ENCODE data around the gene CALHM4.

Gene CALHM4

GRCh38 chr6:116545651-116546050 is 7.9 kb upstream of the CALHM4 start, which contains the start of gene TRAPPC3L:
TRAPPC3L (minus strand) TSS chr6:116545684; CDS start chr6:116545514, 170 bp downstream.
- peak within 1 kb of the TSS; percentile 21 for H3K4me3 ChIP-seq (ENCODE audit: low read length)
- H3K4me1 ChIP-seq (ENCODE audit: control insufficient read depth, insufficient read depth, low read length), result peaks cover 4% of the 10 kb centered on the region
- peak; percentile 47 for DNase-seq (ENCODE audit: low read depth)

DNA sequence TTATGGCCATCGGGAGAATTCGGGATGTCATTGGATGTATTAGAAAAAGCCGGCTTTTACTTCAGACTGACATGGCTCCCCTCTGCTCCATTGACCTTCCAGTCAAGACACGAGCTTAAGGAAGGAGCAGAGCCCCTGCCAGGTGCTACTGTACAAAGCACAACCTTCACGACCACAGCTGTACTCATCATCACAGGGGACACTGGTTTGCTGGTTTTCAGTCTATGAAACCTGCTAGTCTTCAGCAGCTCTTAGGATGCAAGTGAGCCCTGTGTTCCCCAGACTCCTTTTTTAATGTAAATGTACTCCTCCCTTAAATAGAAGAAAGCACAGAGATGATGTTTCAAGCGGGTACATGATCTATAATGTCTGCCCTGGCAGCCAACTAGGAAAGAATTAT is 6.2 kb upstream of the CALHM4 start:
- Histone ChIP-seq H3K27me3 (replicated peaks; ENCODE audit: control insufficient read depth, insufficient read depth, low read length) (no peaks in the 10 kb centered on the region), H3K4me1 (ENCODE audit: control insufficient read depth, insufficient read depth, low read length) (peaks cover 4% of the 10 kb centered on the region), H3K9ac (ENCODE audit: low read length) (no peak overlapping the region), H3K4me3 (ENCODE audit: low read length) (no peak overlapping the region), H3K9me3 (ENCODE audit: control insufficient read depth, low read length) (no peaks in the 10 kb centered on the region), H3K36me3 (ENCODE audit: control insufficient read depth, insufficient read depth, low read length, severe bottlenecking) (no peaks in the 10 kb centered on the region)
- DNase-seq (ENCODE audit: low read depth), result no peak

More at GRCh38 chr6:116545651-116546050, 7.9 kb upstream of the CALHM4 start, which contains the start of gene TRAPPC3L:
- H3K36me3 ChIP-seq (ENCODE audit: control insufficient read depth, insufficient read depth, low read length, severe bottlenecking), result no peaks in the 10 kb centered on the region
- peak within 1 kb of the TSS; percentile 46 for H3K9ac ChIP-seq (ENCODE audit: low read length)
- H3K9me3 ChIP-seq (ENCODE audit: control insufficient read depth, low read length), result no peaks in the 10 kb centered on the region
- H3K27me3 ChIP-seq (replicated peaks; ENCODE audit: control insufficient read depth, insufficient read depth, low read length), result no peaks in the 10 kb centered on the region

- H3K36me3 ChIP-seq (ENCODE audit: control insufficient read depth, insufficient read depth, low read length, severe bottlenecking), result no peaks in the 10 kb centered on the region
- H3K27me3 ChIP-seq (replicated peaks; ENCODE audit: control insufficient read depth, insufficient read depth, low read length), result no peaks in the 10 kb centered on the region
- DNase-seq (ENCODE audit: low read depth), result no peak
- H3K4me3 ChIP-seq (ENCODE audit: low read length), result no peak overlapping the region
- H3K9ac ChIP-seq (ENCODE audit: low read length), result no peak overlapping the region
- no peaks in the 10 kb centered on the region for H3K9me3 ChIP-seq (ENCODE audit: control insufficient read depth, low read length)
- H3K4me1 ChIP-seq (ENCODE audit: control insufficient read depth, insufficient read depth, low read length), result peaks cover 5% of the 10 kb centered on the region
Observed at GRCh38 chr6:116550796-116551195, 2.8 kb upstream of the CALHM4 start.

DNA sequence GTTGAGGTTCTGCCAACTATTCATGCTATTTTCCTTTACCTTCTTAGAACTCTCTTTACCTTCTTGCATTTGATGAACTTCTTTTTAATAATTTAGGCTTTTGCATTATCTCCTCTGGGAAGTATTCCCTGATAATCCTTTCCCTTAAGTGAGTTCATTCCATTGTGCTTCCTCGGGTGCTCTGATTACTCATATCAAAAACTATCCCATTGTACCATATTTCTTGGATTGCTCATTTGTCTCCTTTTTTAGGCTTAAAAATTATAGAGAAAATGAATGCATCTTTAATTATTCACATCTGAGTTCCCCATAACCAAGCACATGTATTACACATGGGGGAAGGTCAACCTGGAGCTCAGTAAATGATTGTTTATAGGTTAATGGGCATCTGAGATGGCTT is 2.5 kb downstream of the CALHM4 start:
- Histone ChIP-seq H3K27me3 (replicated peaks; ENCODE audit: control insufficient read depth, insufficient read depth, low read length) (no peaks in the 10 kb centered on the region), H3K4me1 (ENCODE audit: control insufficient read depth, insufficient read depth, low read length) (peaks cover 27% of the 10 kb centered on the region), H3K9me3 (ENCODE audit: control insufficient read depth, low read length) (no peaks in the 10 kb centered on the region), H3K4me3 (ENCODE audit: low read length) (no peak overlapping the region), H3K36me3 (ENCODE audit: control insufficient read depth, insufficient read depth, low read length, severe bottlenecking) (no peaks in the 10 kb centered on the region), H3K9ac (ENCODE audit: low read length) (no peak overlapping the region)
- DNase-seq (ENCODE audit: low read depth), result peak; percentile 56

DNA sequence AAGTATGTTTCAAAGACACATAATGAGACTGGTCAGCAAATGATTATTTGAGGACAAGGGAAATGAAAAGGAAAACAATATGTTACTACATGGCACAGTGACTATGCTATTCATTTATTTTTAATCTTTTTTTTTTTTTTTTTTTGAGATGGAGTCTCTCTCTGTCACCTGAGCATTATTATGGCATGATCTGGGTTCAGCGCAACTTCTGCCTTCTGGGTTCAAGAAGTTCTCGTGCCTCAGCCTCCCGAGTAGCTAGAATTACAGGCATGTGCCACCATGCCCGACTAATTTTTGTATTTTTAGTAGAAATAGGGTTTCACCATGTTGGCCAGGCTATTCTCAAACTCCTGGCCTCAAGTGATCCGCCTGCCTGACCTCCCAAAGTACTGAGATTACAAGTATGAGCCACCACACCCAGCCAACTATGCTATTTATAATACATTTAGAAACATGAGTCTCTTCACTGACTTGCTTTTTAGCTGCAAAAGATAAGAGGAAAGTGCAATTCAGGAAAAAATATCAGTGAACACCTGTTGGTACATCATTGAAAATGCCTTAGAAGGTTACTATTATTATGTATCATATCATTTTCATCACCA is 3.4 kb downstream of the CALHM4 start:
- H3K9me3 ChIP-seq (ENCODE audit: control insufficient read depth, low read length), result no peaks in the 10 kb centered on the region
- H3K4me3 ChIP-seq (ENCODE audit: low read length), result no peak overlapping the region
- H3K9ac ChIP-seq (ENCODE audit: low read length), result no peak overlapping the region
- H3K27me3 ChIP-seq (replicated peaks; ENCODE audit: control insufficient read depth, insufficient read depth, low read length), result no peaks in the 10 kb centered on the region
- no peak for DNase-seq (ENCODE audit: low read depth)
- H3K36me3 ChIP-seq (ENCODE audit: control insufficient read depth, insufficient read depth, low read length, severe bottlenecking), result no peaks in the 10 kb centered on the region
- peaks cover 29% of the 10 kb centered on the region for H3K4me1 ChIP-seq (ENCODE audit: control insufficient read depth, insufficient read depth, low read length)

- peaks cover 37% of the 10 kb centered on the region for H3K4me1 ChIP-seq (ENCODE audit: control insufficient read depth, insufficient read depth, low read length)
- H3K9me3 ChIP-seq (ENCODE audit: control insufficient read depth, low read length), result no peaks in the 10 kb centered on the region
- peak; percentile 93 for DNase-seq (ENCODE audit: low read depth)
- H3K36me3 ChIP-seq (ENCODE audit: control insufficient read depth, insufficient read depth, low read length, severe bottlenecking), result no peaks in the 10 kb centered on the region
- no peaks in the 10 kb centered on the region for H3K27me3 ChIP-seq (replicated peaks; ENCODE audit: control insufficient read depth, insufficient read depth, low read length)
- no peak overlapping the region for H3K9ac ChIP-seq (ENCODE audit: low read length)
- no peak overlapping the region for H3K4me3 ChIP-seq (ENCODE audit: low read length)
Observed at GRCh38 chr6:116557893-116558292, 4.3 kb downstream of the CALHM4 start.

GRCh38 chr6:116560130-116560529 is 6.6 kb downstream of the CALHM4 start:
- no peaks in the 10 kb centered on the region for H3K9me3 ChIP-seq (ENCODE audit: control insufficient read depth, low read length)
- DNase-seq (ENCODE audit: low read depth), result no peak
- no peak overlapping the region for H3K4me3 ChIP-seq (ENCODE audit: low read length)
- no peaks in the 10 kb centered on the region for H3K27me3 ChIP-seq (replicated peaks; ENCODE audit: control insufficient read depth, insufficient read depth, low read length)
- H3K4me1 ChIP-seq (ENCODE audit: control insufficient read depth, insufficient read depth, low read length), result peaks cover 38% of the 10 kb centered on the region
- no peaks in the 10 kb centered on the region for H3K36me3 ChIP-seq (ENCODE audit: control insufficient read depth, insufficient read depth, low read length, severe bottlenecking)
- H3K9ac ChIP-seq (ENCODE audit: low read length), result no peak overlapping the region

DNA sequence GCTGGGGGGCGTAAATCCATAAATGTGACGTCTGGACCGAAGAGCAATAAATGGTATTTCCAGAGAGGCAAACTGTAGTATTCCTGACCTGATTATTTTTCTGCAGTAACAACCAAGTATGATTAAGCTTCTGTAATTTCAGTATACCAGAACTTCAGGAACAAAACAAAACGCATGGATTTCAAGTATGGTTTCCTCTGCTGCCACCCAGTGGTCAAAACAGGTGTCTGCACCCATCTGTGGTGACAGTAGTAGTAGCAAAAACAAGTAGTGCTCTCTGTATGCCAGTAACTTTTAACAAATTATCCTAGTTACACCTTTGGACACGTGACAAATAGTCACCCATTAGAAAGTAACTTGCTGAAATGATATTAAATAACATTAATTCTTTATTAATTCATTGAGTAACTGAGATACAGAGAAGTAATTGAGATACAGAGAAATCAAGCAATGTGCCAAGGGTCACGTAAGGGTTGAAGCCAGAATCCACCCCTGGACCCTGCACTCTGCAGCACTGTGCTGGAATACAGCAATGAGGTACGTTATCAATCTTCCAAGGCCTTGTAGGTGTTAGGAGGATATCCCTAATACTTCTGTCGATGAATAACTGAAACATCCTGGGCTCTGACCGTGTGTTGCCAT is 7.9 kb downstream of the CALHM4 start:
- peak overlapping the region; percentile 76 for H3K9ac ChIP-seq (ENCODE audit: low read length)
- peak overlapping the region; percentile 77 for H3K4me3 ChIP-seq (ENCODE audit: low read length)
- peaks cover 28% of the 10 kb centered on the region for H3K4me1 ChIP-seq (ENCODE audit: control insufficient read depth, insufficient read depth, low read length)
- no peaks in the 10 kb centered on the region for H3K9me3 ChIP-seq (ENCODE audit: control insufficient read depth, low read length)
- peak; percentile 90 for DNase-seq (ENCODE audit: low read depth)
- H3K36me3 ChIP-seq (ENCODE audit: control insufficient read depth, insufficient read depth, low read length, severe bottlenecking), result no peaks in the 10 kb centered on the region
- H3K27me3 ChIP-seq (replicated peaks; ENCODE audit: control insufficient read depth, insufficient read depth, low read length), result no peaks in the 10 kb centered on the region

- DNase-seq (ENCODE audit: low read depth), result no peak
- no peaks in the 10 kb centered on the region for H3K27me3 ChIP-seq (replicated peaks; ENCODE audit: control insufficient read depth, insufficient read depth, low read length)
- H3K9ac ChIP-seq (ENCODE audit: low read length), result peak overlapping the region; percentile 21
- H3K4me1 ChIP-seq (ENCODE audit: control insufficient read depth, insufficient read depth, low read length), result peaks cover 25% of the 10 kb centered on the region
- H3K36me3 ChIP-seq (ENCODE audit: control insufficient read depth, insufficient read depth, low read length, severe bottlenecking), result no peaks in the 10 kb centered on the region
- no peaks in the 10 kb centered on the region for H3K9me3 ChIP-seq (ENCODE audit: control insufficient read depth, low read length)
- no peak overlapping the region for H3K4me3 ChIP-seq (ENCODE audit: low read length)
Observed at GRCh38 chr6:116562019-116562403, 8.5 kb downstream of the CALHM4 start.

DNA sequence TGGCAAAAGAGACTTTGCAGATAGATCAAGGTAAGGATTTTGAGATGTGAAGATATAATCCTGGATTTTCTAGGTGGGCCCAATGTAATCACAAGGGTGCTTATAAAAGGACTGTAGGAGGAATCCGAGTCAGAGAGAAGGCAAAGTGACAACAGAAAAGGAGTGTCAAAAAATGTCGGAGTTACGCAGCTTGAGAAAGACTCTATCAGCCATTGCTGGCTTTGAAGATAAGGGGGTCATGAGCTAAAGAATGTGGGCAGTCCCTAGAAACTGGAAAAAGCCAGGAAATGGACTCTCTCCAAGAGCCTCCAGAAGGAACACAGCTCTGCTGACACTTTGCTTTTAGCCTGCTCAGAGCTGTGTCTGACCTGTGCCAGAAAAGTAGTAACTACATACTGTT is 9.1 kb downstream of the CALHM4 start:
- H3K27me3 ChIP-seq (replicated peaks; ENCODE audit: control insufficient read depth, insufficient read depth, low read length), result no peaks in the 10 kb centered on the region
- H3K9me3 ChIP-seq (ENCODE audit: control insufficient read depth, low read length), result no peaks in the 10 kb centered on the region
- peak overlapping the region; percentile 34 for H3K9ac ChIP-seq (ENCODE audit: low read length)
- H3K36me3 ChIP-seq (ENCODE audit: control insufficient read depth, insufficient read depth, low read length, severe bottlenecking), result no peaks in the 10 kb centered on the region
- H3K4me3 ChIP-seq (ENCODE audit: low read length), result no peak overlapping the region
- DNase-seq (ENCODE audit: low read depth), result no peak
- H3K4me1 ChIP-seq (ENCODE audit: control insufficient read depth, insufficient read depth, low read length), result peaks cover 19% of the 10 kb centered on the region

GRCh38 chr6:116563830-116564229 is 10.3 kb downstream of the CALHM4 start:
- H3K36me3 ChIP-seq (ENCODE audit: control insufficient read depth, insufficient read depth, low read length, severe bottlenecking), result no peaks in the 10 kb centered on the region
- H3K9ac ChIP-seq (ENCODE audit: low read length), result no peak overlapping the region
- H3K4me1 ChIP-seq (ENCODE audit: control insufficient read depth, insufficient read depth, low read length), result peaks cover 14% of the 10 kb centered on the region
- no peaks in the 10 kb centered on the region for H3K9me3 ChIP-seq (ENCODE audit: control insufficient read depth, low read length)
- H3K27me3 ChIP-seq (replicated peaks; ENCODE audit: control insufficient read depth, insufficient read depth, low read length), result no peaks in the 10 kb centered on the region
- no peak for DNase-seq (ENCODE audit: low read depth)
- H3K4me3 ChIP-seq (ENCODE audit: low read length), result no peak overlapping the region
